ENCODE measurements around the gene MT1G. TPM values are rescaled to one million over a fixed set of nuclear protein-coding genes. Genes with fewer than 3 reads are reported as not detected.
A peak's percentile ranks its signal among the peaks of the same experiment; 100 is the strongest.
"Not testable (repeated sequence)": the region's sequence is repeated elsewhere in the genome, so short reads cannot be mapped to it uniquely, and the experiment has no call there.

Gene MT1G
- total and polyA plus RNA-seq, 2 experiments from 2014 or later, result 184 to 1,014 TPM

DNA sequence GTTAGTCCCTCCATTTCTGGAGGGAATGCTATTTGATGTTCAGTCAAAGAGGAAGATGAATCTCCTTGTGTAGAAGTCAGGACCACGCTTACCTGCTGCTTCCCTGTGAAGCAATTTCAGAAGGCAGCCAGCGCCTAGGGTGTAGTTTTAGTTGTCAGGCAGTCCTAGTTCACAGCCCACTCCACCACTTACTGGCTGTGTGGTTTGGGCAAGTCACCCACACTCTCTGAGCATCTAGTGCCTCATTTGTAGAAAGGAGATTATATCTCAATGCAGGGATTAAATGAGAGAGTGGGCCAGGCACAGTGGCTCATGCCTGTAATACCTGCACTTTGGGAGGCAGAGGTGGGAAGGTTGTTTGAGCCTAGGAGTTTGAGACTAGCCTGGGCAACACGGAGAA lies 4.3 kb upstream of the MT1G start:
- peaks cover 22% of the 10 kb centered on the region for H3K36me3 Mint-ChIP-seq (ENCODE audit: low read depth)
- not testable (repeated sequence) for H3K27ac ChIP-seq (ENCODE audit: low read depth); H3K27ac Mint-ChIP-seq; H2AFZ ChIP-seq; H3K4me3 ChIP-seq; H3K4me2 ChIP-seq; H3K79me2 ChIP-seq (replicated peaks; ENCODE audit: insufficient read depth); H3K36me3 ChIP-seq (ENCODE audit: insufficient read depth); ATAC-seq; H4K20me1 ChIP-seq (replicated peaks; ENCODE audit: insufficient read depth); DNase-seq (ENCODE audit: low spot score); H3K9me3 Mint-ChIP-seq; H3K9me2 ChIP-seq (ENCODE audit: insufficient read depth)
- H3K4me3 Mint-ChIP-seq, result peak overlapping the region; percentile 83; the same call in 1 of the 3 replicates
- Histone ChIP-seq H3F3A (replicated peaks; ENCODE audit: low read depth) (peaks cover 19% of the 10 kb centered on the region), H3K27me3 (ENCODE audit: insufficient read depth) (peaks cover 67% of the 10 kb centered on the region), H3K4me1 (ENCODE audit: insufficient read depth) (peaks cover 63% of the 10 kb centered on the region)
- peaks cover 85% of the 10 kb centered on the region for H3K27me3 Mint-ChIP-seq (ENCODE audit: insufficient read depth, low read depth, poor library complexity)
- H3K4me1 Mint-ChIP-seq, result peaks cover 53% of the 10 kb centered on the region

DNA sequence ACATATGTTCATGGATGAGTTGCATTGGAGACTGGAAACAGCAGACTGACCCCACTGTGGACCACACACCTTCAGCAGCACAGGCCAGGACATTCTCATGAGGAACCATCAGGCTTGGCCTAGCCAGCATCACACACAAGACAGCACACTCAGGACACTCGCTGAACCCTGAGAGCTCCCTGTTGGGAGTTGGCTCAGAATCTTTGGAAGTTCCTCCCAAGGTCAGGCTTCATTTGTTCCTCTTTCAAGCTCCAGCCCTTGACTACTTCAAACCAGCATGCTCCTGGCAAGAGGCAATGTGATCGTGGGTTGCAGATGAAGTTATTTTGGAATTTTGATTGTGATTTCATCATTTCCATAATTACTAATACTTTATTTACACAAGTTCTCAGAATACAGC lies 3.8 kb upstream of the MT1G start:
- Mint-ChIP-seq H3K4me3 (peak overlapping the region; percentile 83; the same call in 2 of the 3 replicates), H3K36me3 (ENCODE audit: low read depth) (peaks cover 27% of the 10 kb centered on the region), H3K4me1 (peaks cover 50% of the 10 kb centered on the region), H3K27me3 (ENCODE audit: insufficient read depth, low read depth, poor library complexity) (peaks cover 85% of the 10 kb centered on the region)
- not testable (repeated sequence) for H3K79me2 ChIP-seq (replicated peaks; ENCODE audit: insufficient read depth); H3K4me2 ChIP-seq; H3K27ac Mint-ChIP-seq; H3K9me3 Mint-ChIP-seq; H3K4me3 ChIP-seq; DNase-seq (ENCODE audit: low spot score); H3K9me2 ChIP-seq (ENCODE audit: insufficient read depth); H4K20me1 ChIP-seq (replicated peaks; ENCODE audit: insufficient read depth); ATAC-seq; H2AFZ ChIP-seq; H3K36me3 ChIP-seq (ENCODE audit: insufficient read depth); H3K27ac ChIP-seq (ENCODE audit: low read depth)
- Histone ChIP-seq H3F3A (replicated peaks; ENCODE audit: low read depth) (peaks cover 19% of the 10 kb centered on the region), H3K27me3 (ENCODE audit: insufficient read depth) (peaks cover 72% of the 10 kb centered on the region), H3K4me1 (ENCODE audit: insufficient read depth) (peaks cover 63% of the 10 kb centered on the region)
- 0 out of 2 replicates have a peak, but pooled peaks have one; percentile 25 for TF ChIP-seq POLR2AphosphoS5 (IDR thresholded peaks at IDR 0.05; ENCODE audit: low read depth)

DNA sequence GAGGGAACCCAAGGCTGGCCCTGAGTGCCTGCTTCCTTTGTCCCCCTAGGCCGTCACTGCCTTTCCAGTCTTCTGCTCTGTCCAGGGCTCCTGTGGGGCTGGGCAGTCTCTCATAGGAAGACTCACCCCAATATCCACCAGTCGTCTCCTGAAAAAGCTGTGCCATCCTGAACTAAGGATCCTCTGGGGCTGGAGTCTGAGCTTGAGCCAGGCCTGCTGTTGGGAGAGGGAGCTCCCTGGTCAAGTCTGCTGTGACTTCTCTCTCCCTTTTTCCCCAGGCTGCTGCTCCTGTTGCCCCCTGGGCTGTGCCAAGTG lies 2.7 kb upstream of the MT1G start:
- Histone ChIP-seq H3K4me1 (ENCODE audit: insufficient read depth) (peaks cover 57% of the 10 kb centered on the region), H3K36me3 (ENCODE audit: insufficient read depth) (no peaks in the 10 kb centered on the region), H2AFZ (no peak overlapping the region), H3K79me2 (replicated peaks; ENCODE audit: insufficient read depth) (no peaks in the 10 kb centered on the region; the same call in 1 of the 2 replicates), H3K27me3 (ENCODE audit: insufficient read depth) (peaks cover 83% of the 10 kb centered on the region), H3F3A (replicated peaks; ENCODE audit: low read depth) (peaks cover 19% of the 10 kb centered on the region), H3K9me2 (ENCODE audit: insufficient read depth) (no peaks in the 10 kb centered on the region), H3K27ac (ENCODE audit: low read depth) (no peak overlapping the region), H3K4me2 (peak overlapping the region; percentile 91), H4K20me1 (replicated peaks; ENCODE audit: insufficient read depth) (no peaks in the 10 kb centered on the region), H3K4me3 (peak overlapping the region; percentile 62; the same call in 1 of the 2 replicates)
- peak overlapping the region; percentile 83 for H3K4me3 Mint-ChIP-seq
- no peak overlapping the region for H3K27ac Mint-ChIP-seq
- TF ChIP-seq EZH2 (IDR thresholded peaks at IDR 0.05; ENCODE audit: low read depth, unreplicated experiment) (no peak), CREB1 (CRISPR knock-in tag; IDR thresholded peaks at IDR 0.05; ENCODE audit: low read depth) (no peak), POLR2AphosphoS5 (IDR thresholded peaks at IDR 0.05; ENCODE audit: low read depth) (0 out of 2 replicates have a peak, but pooled peaks have one; percentile 10)
- ATAC-seq (no peak), DNase-seq (ENCODE audit: low spot score) (peak; percentile 20)
- peaks cover 3% of the 10 kb centered on the region; the same call in 1 of the 3 replicates for H3K9me3 Mint-ChIP-seq
- H3K4me1 Mint-ChIP-seq, result peaks cover 48% of the 10 kb centered on the region
- H3K36me3 Mint-ChIP-seq (ENCODE audit: low read depth), result peaks cover 36% of the 10 kb centered on the region
- H3K27me3 Mint-ChIP-seq (ENCODE audit: insufficient read depth, low read depth, poor library complexity), result peaks cover 88% of the 10 kb centered on the region

DNA sequence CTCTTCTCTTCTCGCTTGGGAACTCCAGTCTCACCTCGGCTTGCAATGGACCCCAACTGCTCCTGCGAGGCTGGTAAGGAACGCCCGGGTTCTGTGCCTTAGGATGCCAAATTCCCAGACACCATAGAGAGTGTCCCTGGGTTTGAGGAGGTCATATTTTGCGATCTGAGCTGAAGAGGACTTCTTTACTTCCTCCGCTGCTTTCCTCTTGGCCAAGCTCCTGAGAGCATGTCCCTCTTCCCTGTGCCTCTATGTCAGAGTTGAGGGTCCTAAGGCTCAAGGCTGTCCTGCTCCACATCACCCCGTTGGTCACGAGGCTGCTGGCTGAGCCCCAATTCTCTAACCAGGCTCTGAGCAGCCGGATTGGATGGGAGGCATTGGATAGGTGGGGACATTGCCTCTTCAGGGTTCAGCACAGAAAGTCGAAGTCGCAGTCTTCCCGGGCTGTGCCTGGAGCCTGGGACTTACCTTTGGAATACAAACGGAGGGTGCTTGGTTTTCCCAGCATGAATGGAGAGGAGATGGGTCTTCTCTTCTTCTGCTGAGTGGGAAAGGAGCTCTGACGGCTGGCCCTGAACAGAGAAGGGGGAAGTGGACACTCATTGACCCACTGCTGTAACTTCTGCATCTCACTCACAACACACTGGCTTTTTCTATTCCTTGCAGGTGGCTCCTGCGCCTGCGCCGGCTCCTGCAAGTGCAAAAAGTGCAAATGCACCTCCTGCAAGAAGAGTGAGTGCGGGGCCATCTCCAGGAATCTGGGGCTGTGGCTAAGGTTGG lies 2.2 kb upstream of the MT1G start:
- Histone ChIP-seq H3K36me3 (ENCODE audit: insufficient read depth) (no peaks in the 10 kb centered on the region), H3K9me2 (ENCODE audit: insufficient read depth) (no peaks in the 10 kb centered on the region), H3K4me2 (peak overlapping the region; percentile 91), H3F3A (replicated peaks; ENCODE audit: low read depth) (peaks cover 14% of the 10 kb centered on the region), H3K4me3 (peak overlapping the region; percentile 62), H2AFZ (peak overlapping the region; percentile 90), H3K27me3 (ENCODE audit: insufficient read depth) (peaks cover 88% of the 10 kb centered on the region), H3K27ac (ENCODE audit: low read depth) (no peak overlapping the region), H3K4me1 (ENCODE audit: insufficient read depth) (peaks cover 53% of the 10 kb centered on the region), H3K79me2 (replicated peaks; ENCODE audit: insufficient read depth) (no peaks in the 10 kb centered on the region; the same call in 1 of the 2 replicates), H4K20me1 (replicated peaks; ENCODE audit: insufficient read depth) (no peaks in the 10 kb centered on the region)
- H3K36me3 Mint-ChIP-seq (ENCODE audit: low read depth), result peaks cover 36% of the 10 kb centered on the region
- peak; percentile 35 for DNase-seq (ENCODE audit: low spot score)
- peaks cover 88% of the 10 kb centered on the region for H3K27me3 Mint-ChIP-seq (ENCODE audit: insufficient read depth, low read depth, poor library complexity)
- peak overlapping the region; percentile 83 for H3K4me3 Mint-ChIP-seq
- peaks cover 42% of the 10 kb centered on the region for H3K4me1 Mint-ChIP-seq
- H3K9me3 Mint-ChIP-seq, result peaks cover 3% of the 10 kb centered on the region; the same call in 1 of the 3 replicates
- no peak overlapping the region for H3K27ac Mint-ChIP-seq
- peak; percentile 5 for ATAC-seq
- no peak for TF ChIP-seq ZNF331 (CRISPR knock-in tag; IDR thresholded peaks at IDR 0.05; ENCODE audit: low read depth)
- no peak for TF ChIP-seq ZNF114 (CRISPR knock-in tag; IDR thresholded peaks at IDR 0.05)
- TF ChIP-seq STAT1 (IDR thresholded peaks at IDR 0.05; ENCODE audit: unreplicated experiment), result no peak
- TF ChIP-seq EZH2phosphoT487 (IDR thresholded peaks at IDR 0.05; ENCODE audit: unreplicated experiment), result no peak
- TF ChIP-seq EZH2 (IDR thresholded peaks at IDR 0.05; ENCODE audit: low read depth, unreplicated experiment), result peak; percentile 69
- TF ChIP-seq CREB1 (CRISPR knock-in tag; IDR thresholded peaks at IDR 0.05; ENCODE audit: low read depth), result no peak
- TF ChIP-seq POLR2AphosphoS5 (IDR thresholded peaks at IDR 0.05; ENCODE audit: low read depth), result peak; percentile 33
- TF ChIP-seq, protein P1, sequence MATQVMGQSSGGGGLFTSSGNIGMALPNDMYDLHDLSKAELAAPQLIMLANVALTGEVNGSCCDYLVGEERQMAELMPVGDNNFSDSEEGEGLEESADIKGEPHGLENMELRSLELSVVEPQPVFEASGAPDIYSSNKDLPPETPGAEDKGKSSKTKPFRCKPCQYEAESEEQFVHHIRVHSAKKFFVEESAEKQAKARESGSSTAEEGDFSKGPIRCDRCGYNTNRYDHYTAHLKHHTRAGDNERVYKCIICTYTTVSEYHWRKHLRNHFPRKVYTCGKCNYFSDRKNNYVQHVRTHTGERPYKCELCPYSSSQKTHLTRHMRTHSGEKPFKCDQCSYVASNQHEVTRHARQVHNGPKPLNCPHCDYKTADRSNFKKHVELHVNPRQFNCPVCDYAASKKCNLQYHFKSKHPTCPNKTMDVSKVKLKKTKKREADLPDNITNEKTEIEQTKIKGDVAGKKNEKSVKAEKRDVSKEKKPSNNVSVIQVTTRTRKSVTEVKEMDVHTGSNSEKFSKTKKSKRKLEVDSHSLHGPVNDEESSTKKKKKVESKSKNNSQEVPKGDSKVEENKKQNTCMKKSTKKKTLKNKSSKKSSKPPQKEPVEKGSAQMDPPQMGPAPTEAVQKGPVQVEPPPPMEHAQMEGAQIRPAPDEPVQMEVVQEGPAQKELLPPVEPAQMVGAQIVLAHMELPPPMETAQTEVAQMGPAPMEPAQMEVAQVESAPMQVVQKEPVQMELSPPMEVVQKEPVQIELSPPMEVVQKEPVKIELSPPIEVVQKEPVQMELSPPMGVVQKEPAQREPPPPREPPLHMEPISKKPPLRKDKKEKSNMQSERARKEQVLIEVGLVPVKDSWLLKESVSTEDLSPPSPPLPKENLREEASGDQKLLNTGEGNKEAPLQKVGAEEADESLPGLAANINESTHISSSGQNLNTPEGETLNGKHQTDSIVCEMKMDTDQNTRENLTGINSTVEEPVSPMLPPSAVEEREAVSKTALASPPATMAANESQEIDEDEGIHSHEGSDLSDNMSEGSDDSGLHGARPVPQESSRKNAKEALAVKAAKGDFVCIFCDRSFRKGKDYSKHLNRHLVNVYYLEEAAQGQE (IDR thresholded peaks at IDR 0.05; ENCODE audit: unreplicated experiment), result no peak

Measured in GM23338 (cell line).